Measurements from ENCODE around the gene CAB39.

CAB39 gene

GRCh38 chr2:230767862-230768388, 55.3 kb downstream of the CAB39 start:
- H3K36me3 Mint-ChIP-seq (ENCODE audit: low read depth): peaks cover 75% of the 10 kb centered on the region
- no peak overlapping the region for H3K4me3 Mint-ChIP-seq
- no peaks in the 10 kb centered on the region for H3K27me3 Mint-ChIP-seq (ENCODE audit: low read depth, poor library complexity)
- no peaks in the 10 kb centered on the region for H3K4me1 Mint-ChIP-seq
- DNase-seq: no peak
- H3K9me3 Mint-ChIP-seq: no peaks in the 10 kb centered on the region
- H3K27ac Mint-ChIP-seq: no peak overlapping the region
- TF ChIP-seq CTCF (IDR thresholded peaks at IDR 0.05): no peak

GRCh38 chr2:230770804-230771203, 58.2 kb downstream of the CAB39 start:
- DNase-seq: no peak
- Mint-ChIP-seq H3K9me3 (no peaks in the 10 kb centered on the region), H3K27ac (no peak overlapping the region), H3K4me3 (no peak overlapping the region), H3K36me3 (ENCODE audit: low read depth) (peaks cover 85% of the 10 kb centered on the region), H3K27me3 (ENCODE audit: low read depth, poor library complexity) (no peaks in the 10 kb centered on the region), H3K4me1 (no peaks in the 10 kb centered on the region)
- TF ChIP-seq CTCF (IDR thresholded peaks at IDR 0.05): no peak

- Mint-ChIP-seq H3K9me3 (no peaks in the 10 kb centered on the region), H3K36me3 (ENCODE audit: low read depth) (peaks cover 84% of the 10 kb centered on the region), H3K27ac (no peak overlapping the region), H3K27me3 (ENCODE audit: low read depth, poor library complexity) (no peaks in the 10 kb centered on the region), H3K4me1 (no peaks in the 10 kb centered on the region), H3K4me3 (no peak overlapping the region)
- DNase-seq: no peak
- TF ChIP-seq CTCF (IDR thresholded peaks at IDR 0.05): no peak
Observed at GRCh38 chr2:230772156-230772555, 59.5 kb downstream of the CAB39 start.

GRCh38 chr2:230773039-230773773, 60.6 kb downstream of the CAB39 start:
- H3K9me3 Mint-ChIP-seq: no peaks in the 10 kb centered on the region
- no peak overlapping the region for H3K27ac Mint-ChIP-seq
- DNase-seq: no peak
- no peak overlapping the region for H3K4me3 Mint-ChIP-seq
- no peaks in the 10 kb centered on the region for H3K27me3 Mint-ChIP-seq (ENCODE audit: low read depth, poor library complexity)
- H3K36me3 Mint-ChIP-seq (ENCODE audit: low read depth): peaks cover 83% of the 10 kb centered on the region
- no peaks in the 10 kb centered on the region for H3K4me1 Mint-ChIP-seq
- no peak for TF ChIP-seq CTCF (IDR thresholded peaks at IDR 0.05)

GRCh38 chr2:230774348-230774951, 61.8 kb downstream of the CAB39 start:
- Mint-ChIP-seq H3K4me1 (peaks cover 5% of the 10 kb centered on the region), H3K27ac (no peak overlapping the region), H3K9me3 (no peaks in the 10 kb centered on the region), H3K27me3 (ENCODE audit: low read depth, poor library complexity) (no peaks in the 10 kb centered on the region), H3K36me3 (ENCODE audit: low read depth) (peaks cover 74% of the 10 kb centered on the region), H3K4me3 (no peak overlapping the region)
- no peak for TF ChIP-seq CTCF (IDR thresholded peaks at IDR 0.05)
- DNase-seq: no peak
